HG03354 (cell line): Measurements from ENCODE around the gene IFNA10.
"Not testable (repeated sequence)": the region's sequence is repeated elsewhere in the genome, so short reads cannot be mapped to it uniquely, and the experiment has no call there.

Experiments
- ATAC-seq: cut with Tn5 transposase; IDR thresholded peaks from one replicate; pipeline ENCODE4 v1.9.1; 2021; ENCODE audit warnings: mild to moderate bottlenecking; ENCODE audit not compliant: unreplicated experiment, poor library complexity, severe bottlenecking

The IFNA10 gene

GRCh38 chr9:21194867-21195776 lies 11.8 kb downstream of the IFNA10 start:
- peak; percentile 95 for ATAC-seq

- ATAC-seq, result not testable (repeated sequence)
Measured at GRCh38 chr9:21187487-21187886, 19.5 kb downstream of the IFNA10 start, which contains the start of gene IFNA4. IFNA4 (minus strand) TSS chr9:21187587; CDS start chr9:21187531, 56 bp downstream.

- ATAC-seq, result peak; percentile 97
Measured at GRCh38 chr9:21182810-21183736, 23.9 kb downstream of the IFNA10 start.

- ATAC-seq, result no peak
Measured at GRCh38 chr9:21174671-21175070, 32.3 kb downstream of the IFNA10 start.

GRCh38 chr9:21172156-21172555 lies 34.8 kb downstream of the IFNA10 start:
- ATAC-seq, result no peak

- no peak for ATAC-seq
Measured at GRCh38 chr9:21171351-21171750, 35.6 kb downstream of the IFNA10 start.

GRCh38 chr9:21166560-21166959 lies 40.4 kb downstream of the IFNA10 start, which contains the start of gene IFNA21:
IFNA21 (minus strand) TSS chr9:21166660; CDS start chr9:21166612, 48 bp downstream.
- ATAC-seq, result not testable (repeated sequence)

- no peak for ATAC-seq
Measured at GRCh38 chr9:21165516-21165915, 41.4 kb downstream of the IFNA10 start.

- ATAC-seq, result peak; percentile 93
Measured at GRCh38 chr9:21160178-21160577, 46.8 kb downstream of the IFNA10 start.
